Measurements from ENCODE around the gene FBXL5.

Gene FBXL5

GRCh38 chr4:15676899-15677298, 21.7 kb upstream of the FBXL5 start:
- Histone ChIP-seq H3K36me3 (replicated peaks; ENCODE audit: low read depth, low read length) (peaks cover 5% of the 10 kb centered on the region), H3K4me3 (ENCODE audit: low read length) (no peak overlapping the region), H3K9me3 (ENCODE audit: insufficient read depth, low read length) (no peaks in the 10 kb centered on the region), H3K4me1 (ENCODE audit: low read length) (peaks cover 13% of the 10 kb centered on the region; the same call in 1 of the 2 replicates), H3K79me2 (ENCODE audit: low read length) (peaks cover 33% of the 10 kb centered on the region), H4K20me1 (ENCODE audit: insufficient read depth, low read length) (no peaks in the 10 kb centered on the region), H3K4me2 (ENCODE audit: low read length) (no peak overlapping the region), H3K9ac (ENCODE audit: low read length) (no peak overlapping the region), H2AFZ (ENCODE audit: low read depth, low read length) (no peak overlapping the region), H3K27ac (ENCODE audit: low read length) (no peak overlapping the region), H3K27me3 (ENCODE audit: low read depth, low read length) (no peaks in the 10 kb centered on the region)
- TF ChIP-seq CTCF (IDR thresholded peaks at IDR 0.05; ENCODE audit: low read depth, low read length) (no peak), EZH2phosphoT487 (IDR thresholded peaks at IDR 0.05; ENCODE audit: low read depth) (no peak)

DNA sequence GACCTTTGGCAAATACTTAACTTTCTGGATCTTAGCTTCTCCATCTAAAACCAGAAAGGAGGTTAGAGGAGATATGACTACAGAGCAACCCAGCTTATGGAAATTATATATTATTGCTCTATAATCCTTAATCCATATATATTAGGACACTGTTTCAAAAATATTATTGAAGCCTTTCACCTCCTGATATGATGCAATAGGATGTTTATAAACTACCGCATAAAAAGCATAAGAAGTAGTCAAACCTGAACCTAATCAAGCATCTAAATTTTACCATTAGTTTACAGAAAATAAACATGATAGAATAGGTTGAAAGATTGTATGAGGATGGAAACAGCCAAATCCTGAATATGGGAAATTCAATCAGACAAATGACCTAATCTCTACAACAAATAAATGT, 20.9 kb upstream of the FBXL5 start:
- no peaks in the 10 kb centered on the region for H3K9me3 ChIP-seq (ENCODE audit: insufficient read depth, low read length)
- no peak overlapping the region for H3K9ac ChIP-seq (ENCODE audit: low read length)
- no peak overlapping the region for H3K4me2 ChIP-seq (ENCODE audit: low read length)
- no peak overlapping the region for H3K4me3 ChIP-seq (ENCODE audit: low read length)
- no peak overlapping the region for H3K27ac ChIP-seq (ENCODE audit: low read length)
- H3K27me3 ChIP-seq (ENCODE audit: low read depth, low read length): no peaks in the 10 kb centered on the region
- peaks cover 29% of the 10 kb centered on the region for H3K79me2 ChIP-seq (ENCODE audit: low read length)
- H3K36me3 ChIP-seq (replicated peaks; ENCODE audit: low read depth, low read length): peaks cover 5% of the 10 kb centered on the region
- H2AFZ ChIP-seq (ENCODE audit: low read depth, low read length): no peak overlapping the region
- TF ChIP-seq CTCF (IDR thresholded peaks at IDR 0.05; ENCODE audit: low read depth, low read length) (no peak), EZH2phosphoT487 (IDR thresholded peaks at IDR 0.05; ENCODE audit: low read depth) (no peak)
- peaks cover 13% of the 10 kb centered on the region; the same call in 1 of the 2 replicates for H3K4me1 ChIP-seq (ENCODE audit: low read length)
- H4K20me1 ChIP-seq (ENCODE audit: insufficient read depth, low read length): no peaks in the 10 kb centered on the region

DNA sequence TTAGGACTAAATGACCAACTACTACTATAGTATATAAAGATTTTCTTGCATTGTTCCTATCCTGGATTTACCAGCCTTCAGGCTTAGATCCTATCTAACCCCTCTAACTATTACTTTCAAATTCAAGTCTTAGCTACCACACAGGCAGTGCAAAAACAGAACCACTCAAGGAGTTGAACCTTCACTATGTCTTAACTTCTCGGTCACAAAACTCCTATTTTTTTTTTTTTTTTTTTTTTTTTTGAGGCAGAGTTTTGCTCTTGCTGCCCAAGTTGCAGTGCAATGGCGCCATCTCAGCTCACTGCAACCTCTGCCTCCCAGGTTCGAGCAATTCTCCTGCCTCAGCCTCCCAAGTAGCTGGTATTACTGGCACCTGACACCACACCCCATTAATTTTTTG, 20.2 kb upstream of the FBXL5 start:
- Histone ChIP-seq H3K27ac (ENCODE audit: low read length) (no peak overlapping the region), H3K4me2 (ENCODE audit: low read length) (no peak overlapping the region), H3K9ac (ENCODE audit: low read length) (no peak overlapping the region), H3K9me3 (ENCODE audit: insufficient read depth, low read length) (no peaks in the 10 kb centered on the region), H3K4me1 (ENCODE audit: low read length) (peaks cover 13% of the 10 kb centered on the region; the same call in 1 of the 2 replicates), H4K20me1 (ENCODE audit: insufficient read depth, low read length) (no peaks in the 10 kb centered on the region), H2AFZ (ENCODE audit: low read depth, low read length) (no peak overlapping the region), H3K27me3 (ENCODE audit: low read depth, low read length) (no peaks in the 10 kb centered on the region), H3K36me3 (replicated peaks; ENCODE audit: low read depth, low read length) (peaks cover 5% of the 10 kb centered on the region), H3K4me3 (ENCODE audit: low read length) (no peak overlapping the region), H3K79me2 (ENCODE audit: low read length) (peaks cover 27% of the 10 kb centered on the region)
- TF ChIP-seq CTCF (IDR thresholded peaks at IDR 0.05; ENCODE audit: low read depth, low read length) (no peak), EZH2phosphoT487 (IDR thresholded peaks at IDR 0.05; ENCODE audit: low read depth) (no peak)

GRCh38 chr4:15674926-15675325, 19.8 kb upstream of the FBXL5 start:
- Histone ChIP-seq H3K4me1 (ENCODE audit: low read length) (peaks cover 9% of the 10 kb centered on the region; the same call in 1 of the 2 replicates), H3K4me3 (ENCODE audit: low read length) (no peak overlapping the region), H2AFZ (ENCODE audit: low read depth, low read length) (no peak overlapping the region), H4K20me1 (ENCODE audit: insufficient read depth, low read length) (no peaks in the 10 kb centered on the region), H3K36me3 (replicated peaks; ENCODE audit: low read depth, low read length) (peaks cover 3% of the 10 kb centered on the region), H3K79me2 (ENCODE audit: low read length) (peaks cover 23% of the 10 kb centered on the region), H3K27me3 (ENCODE audit: low read depth, low read length) (no peaks in the 10 kb centered on the region), H3K27ac (ENCODE audit: low read length) (no peak overlapping the region), H3K9me3 (ENCODE audit: insufficient read depth, low read length) (no peaks in the 10 kb centered on the region), H3K4me2 (ENCODE audit: low read length) (no peak overlapping the region), H3K9ac (ENCODE audit: low read length) (no peak overlapping the region)
- no peak for TF ChIP-seq EZH2phosphoT487 (IDR thresholded peaks at IDR 0.05; ENCODE audit: low read depth)
- TF ChIP-seq CTCF (IDR thresholded peaks at IDR 0.05; ENCODE audit: low read depth, low read length): no peak

All from OCI-LY3 (cell line).